HG02610 (cell line): ENCODE measurements around the gene BAIAP2.

Experiments used
- ATAC-seq: cut with Tn5 transposase; IDR thresholded peaks from one replicate; pipeline ENCODE4 v1.9.1; 2021; ENCODE audit warnings: mild to moderate bottlenecking, moderate library complexity; ENCODE audit not compliant: unreplicated experiment

BAIAP2 gene

DNA sequence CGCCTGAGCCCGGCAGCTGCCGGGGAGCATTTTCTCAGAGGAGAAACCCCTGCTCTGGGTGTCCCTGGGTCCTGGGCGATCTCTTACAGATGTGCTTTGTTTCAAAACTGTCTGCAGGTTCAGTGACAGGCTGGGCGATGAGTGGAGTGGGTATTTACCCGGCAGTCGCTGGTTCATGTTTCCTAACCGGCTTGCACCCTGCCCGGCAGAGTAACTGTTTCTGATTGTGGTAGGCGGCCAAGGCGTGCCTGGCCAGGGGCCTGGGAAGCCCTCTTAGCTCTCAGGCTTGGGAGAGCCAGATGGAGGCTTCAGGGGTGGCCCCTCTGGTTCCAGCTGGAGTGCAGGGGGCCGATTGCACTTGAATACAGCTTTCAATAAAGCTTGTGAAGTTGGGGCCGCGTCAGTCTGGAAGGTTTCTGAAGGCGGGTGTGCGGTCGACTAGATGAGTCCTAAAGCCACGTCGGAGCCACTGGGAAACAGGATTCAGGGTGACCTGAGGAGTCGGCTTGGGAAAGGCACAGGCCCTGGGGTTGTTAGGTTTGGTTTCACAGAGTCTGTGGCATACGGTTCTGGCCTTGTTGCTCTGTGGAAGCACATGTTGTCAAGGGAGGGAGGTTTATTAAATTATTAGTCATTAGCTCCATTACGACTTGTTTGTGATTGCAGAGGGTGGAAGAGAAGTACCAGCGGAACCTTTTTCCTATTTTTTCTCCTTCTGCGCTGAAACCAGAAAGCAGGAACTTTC is 1.4 kb downstream of the BAIAP2 start:
- ATAC-seq = no peak

DNA sequence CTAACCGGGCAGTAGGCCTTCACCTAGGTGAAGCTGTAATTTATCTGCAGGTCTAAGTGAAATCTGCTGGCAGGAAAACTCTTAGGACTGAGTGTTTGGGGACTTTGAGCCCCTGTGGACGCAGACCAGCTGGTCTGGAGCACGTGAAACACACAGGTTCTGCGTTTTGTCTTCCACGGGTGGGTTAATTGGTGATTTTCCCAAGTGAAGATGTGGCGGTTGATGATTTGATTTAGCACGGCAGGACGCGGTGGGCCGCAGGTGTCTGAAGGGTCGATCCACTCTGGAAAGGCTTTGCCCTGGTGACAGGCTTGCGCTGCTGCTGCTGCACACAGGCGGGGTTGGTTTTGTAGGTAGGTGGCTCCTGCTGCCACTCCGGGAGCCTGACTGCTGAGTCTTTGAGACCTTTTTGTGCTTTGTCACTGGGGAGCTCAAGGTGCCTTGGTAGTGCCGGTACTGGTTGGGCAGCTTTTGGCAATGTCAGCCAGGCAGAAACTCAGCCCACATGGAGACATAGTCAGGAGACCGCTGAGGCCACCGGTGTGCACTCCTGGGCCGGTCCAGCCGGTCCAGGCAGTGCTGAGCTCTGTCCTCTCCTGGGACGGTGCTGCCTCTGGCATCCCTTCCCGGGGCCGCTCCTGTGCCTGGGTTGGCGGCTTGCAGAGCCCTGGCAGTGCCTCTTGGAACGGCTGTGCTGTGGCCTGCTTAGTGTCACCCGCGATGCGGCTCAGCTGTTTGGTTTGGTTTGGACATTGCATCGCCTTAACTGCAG is 2.3 kb downstream of the BAIAP2 start:
- ATAC-seq = no peak

DNA sequence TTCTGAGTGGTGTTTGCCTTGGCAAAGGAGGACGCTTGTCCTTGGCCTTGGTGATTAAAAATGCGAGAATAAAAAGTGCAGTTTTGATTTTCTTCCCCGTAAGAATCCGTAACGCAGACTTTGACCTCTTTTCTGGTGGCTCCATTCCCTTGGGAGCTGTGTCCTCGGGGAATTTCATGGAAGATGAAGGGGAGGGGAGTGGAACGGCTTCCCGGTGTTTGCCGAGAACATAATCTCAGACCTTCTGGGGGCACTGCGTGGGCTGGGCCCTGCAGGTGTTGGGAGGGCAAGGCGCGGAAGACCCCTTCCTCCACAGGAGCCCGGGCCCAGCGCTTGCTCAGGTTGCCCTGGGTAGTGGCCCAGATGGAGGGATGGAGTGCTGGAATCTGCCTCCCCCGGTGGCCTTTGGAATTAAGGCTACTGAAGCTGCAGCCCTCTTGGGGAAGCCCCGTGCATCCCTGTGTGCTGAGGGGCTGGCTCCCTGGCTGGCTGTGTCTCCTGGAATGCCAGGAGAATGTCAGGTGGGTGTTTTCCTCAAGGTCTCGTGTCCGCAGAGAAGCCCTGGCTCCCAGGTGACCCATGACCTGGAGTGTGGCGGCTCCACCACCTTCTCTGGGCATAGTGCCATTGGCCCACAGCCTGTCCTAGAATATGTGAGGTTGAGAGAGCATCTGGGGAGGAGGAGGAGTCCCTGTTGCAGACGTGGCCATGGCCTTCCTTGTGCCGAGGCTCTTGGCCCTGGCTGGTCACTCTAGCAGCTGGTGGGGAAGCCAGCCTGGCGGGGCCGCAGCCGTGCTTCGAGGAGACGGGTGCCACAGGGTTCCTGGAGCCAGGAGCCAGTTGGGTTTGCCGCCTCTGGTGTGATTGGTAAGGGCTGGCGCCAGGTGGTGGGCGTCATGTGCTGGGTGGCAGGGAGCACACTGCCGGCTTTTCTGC is 3.1 kb downstream of the BAIAP2 start:
- ATAC-seq = no peak

DNA sequence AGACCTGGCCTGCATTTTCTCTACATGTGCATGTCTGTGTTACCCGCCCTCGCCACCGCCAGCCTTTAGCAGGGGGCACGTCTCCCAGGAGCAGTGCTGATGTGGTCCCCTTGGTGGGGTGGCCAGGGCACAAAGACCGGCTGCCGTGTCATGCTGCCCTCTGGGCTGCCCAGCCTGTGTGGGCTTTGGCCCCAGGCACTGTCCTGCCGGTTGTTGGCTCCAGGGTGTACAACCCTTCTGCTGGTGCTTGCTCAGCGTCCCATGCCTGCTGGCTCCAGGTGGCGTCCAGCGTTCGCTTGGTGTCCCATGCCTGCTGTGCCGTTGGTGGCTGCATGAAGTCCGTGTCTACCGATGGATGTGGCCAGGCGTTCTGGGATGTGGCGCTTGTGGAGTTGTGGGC is 4.1 kb downstream of the BAIAP2 start:
- no peak for ATAC-seq

DNA sequence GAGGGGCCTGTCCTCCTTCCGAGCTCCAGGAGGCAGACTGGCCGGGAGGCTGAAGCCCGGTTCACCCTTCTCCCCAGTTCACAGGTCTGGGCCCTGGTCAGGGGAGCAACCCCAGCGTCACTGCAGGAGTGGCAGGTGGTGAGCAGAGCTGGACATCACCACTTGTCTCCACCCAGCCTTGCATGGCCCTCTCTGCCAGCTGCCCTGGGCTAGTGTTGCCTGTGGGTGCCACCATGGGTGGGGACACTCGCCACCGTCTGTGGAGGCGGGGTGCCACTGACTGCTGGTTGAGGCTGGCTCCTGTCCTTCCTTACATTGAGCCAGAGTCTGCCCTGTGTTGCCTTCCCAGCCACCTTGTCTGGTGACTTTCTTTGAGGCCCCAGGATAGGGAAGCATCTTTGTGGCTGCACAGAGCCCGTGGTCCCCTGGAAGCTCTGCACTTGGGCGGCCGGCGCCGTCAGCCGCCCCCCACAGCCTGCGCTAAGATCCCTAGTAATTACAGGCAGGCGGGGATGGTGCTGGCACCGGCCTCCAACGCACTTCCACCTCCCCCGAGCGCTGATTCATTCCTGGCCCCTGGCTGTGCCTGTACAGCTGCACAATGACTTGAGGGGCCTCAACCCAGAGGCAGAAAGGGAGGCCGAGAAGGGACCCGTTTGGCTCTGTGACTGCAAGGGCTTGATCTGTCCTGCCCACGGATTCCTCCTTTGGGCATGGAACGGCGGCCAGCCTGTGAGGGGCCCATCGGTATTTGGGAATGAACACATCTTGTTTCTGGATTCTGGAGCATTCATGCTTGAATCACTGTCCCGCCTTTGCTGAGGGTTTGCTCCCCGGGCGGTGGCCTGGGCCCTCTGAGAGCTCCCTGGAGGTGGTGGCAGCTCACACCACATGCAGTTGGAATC is 5.2 kb downstream of the BAIAP2 start:
- ATAC-seq = no peak

DNA sequence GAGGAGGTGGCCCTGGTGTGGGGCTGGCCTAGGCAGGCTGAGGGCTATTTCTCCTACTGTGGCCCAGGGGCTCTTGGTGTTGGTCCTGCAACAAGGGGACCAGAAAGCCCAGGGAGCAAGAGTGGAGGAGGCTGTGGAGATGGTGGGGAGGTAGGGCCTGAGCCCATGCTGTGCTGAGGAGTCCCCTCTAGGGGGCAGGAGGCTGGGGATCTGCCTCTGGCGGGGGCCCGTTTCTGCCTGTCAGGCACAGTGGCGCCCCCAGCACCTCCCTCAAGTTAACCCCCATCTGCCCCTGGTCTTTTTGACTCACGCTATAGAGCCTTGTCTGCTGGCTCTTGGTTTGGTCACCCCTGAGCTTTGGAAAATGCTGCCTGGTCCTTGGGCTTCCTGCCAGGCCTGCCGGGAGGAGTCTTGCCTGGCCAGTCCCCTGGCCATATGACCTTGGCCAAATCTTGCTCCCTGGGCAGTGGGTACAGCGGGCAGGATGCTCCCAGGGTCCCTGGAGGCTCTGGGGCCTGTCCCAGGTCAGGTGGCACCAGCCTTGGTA is 5.9 kb downstream of the BAIAP2 start:
- ATAC-seq = no peak

DNA sequence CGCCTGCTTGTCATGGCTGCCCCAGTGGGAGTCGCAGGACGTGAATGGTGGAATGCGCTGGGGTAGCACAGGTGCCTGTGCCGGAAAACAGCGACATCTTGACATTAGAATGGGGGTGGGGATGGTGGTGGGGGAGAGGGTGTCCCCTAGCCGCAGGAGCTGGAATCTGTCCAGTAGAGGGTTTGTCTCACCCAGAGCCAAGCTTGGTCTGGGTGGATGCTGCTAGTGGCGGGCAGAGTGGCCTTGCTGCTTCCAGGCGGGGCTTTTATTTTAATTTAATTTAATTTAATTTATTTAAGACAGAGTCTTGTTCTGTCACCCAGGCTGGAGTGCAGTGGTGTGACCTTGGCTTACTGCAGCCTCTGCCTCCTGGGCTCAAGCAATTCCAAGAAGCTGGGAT is 7.7 kb downstream of the BAIAP2 start:
- no peak for ATAC-seq

DNA sequence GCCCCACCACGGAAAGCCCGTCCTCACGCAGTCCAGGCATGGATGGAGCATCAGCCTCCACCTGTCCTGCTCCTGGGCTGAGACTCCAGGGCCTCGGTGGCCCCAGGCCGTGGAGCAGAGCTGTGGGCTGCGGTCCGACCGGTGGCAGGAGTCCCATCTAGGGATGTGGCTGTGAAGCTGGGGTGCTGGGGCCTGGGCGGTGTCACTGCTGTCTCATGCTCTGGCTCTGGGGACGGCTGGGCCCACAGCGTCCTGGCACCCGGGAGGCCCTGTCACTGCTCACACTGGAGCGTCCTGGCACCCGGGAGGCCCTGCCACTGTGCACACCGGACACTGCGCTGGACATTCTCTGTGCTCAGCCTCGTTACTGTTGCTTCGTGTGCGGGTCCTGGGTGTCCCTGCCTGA is 8.4 kb downstream of the BAIAP2 start:
- no peak for ATAC-seq

DNA sequence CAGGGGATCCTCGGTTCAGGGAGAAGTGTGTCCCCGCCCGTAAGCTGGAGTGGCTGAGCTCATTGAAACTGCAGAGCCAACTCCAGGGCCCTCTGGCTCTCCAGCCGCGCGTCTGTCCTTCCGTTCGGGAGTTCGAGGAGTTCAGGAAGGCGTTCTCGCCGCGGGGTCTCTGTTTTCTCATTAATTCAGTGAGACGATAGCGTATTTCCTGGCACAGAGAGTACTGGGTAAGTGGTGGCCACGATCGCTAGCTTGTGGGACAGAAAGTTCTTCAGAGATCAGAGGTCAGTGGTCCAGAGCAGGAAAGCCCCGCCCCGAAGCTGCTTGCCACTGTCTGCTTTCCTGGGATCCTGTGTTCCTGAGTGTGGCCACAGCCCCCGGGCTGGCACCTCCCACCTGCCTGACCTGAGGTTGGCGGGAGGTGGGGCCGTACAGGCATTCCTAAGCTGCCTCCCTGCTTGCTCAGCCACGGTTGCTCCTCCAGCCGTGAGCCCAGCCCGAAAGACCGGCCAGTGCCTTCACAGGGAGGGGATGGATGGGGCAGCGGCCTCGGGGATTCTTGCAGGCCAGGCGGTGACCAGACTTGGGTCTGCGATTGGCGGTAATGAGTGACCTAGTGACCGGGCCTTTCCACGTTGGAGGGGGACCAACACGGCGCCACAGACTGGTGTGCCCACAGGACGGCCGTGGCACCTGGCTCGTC is 8.9 kb downstream of the BAIAP2 start:
- no peak for ATAC-seq

DNA sequence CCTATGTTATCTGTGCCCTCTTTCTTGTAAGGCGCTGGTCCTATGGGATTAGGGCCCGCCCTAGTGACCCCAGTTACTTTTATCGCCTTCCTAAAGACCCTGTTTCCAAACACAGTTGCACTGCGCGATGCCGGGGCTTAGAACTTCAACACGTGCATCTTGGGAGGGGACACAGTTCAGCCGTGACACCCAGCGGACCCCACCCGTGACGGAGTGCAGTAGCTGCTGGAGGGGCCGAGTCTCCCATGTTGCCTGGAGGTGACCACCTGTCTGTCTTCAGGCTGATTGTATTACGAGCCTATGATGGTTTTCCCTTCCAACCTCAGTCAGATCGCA is 9.4 kb downstream of the BAIAP2 start:
- no peak for ATAC-seq

DNA sequence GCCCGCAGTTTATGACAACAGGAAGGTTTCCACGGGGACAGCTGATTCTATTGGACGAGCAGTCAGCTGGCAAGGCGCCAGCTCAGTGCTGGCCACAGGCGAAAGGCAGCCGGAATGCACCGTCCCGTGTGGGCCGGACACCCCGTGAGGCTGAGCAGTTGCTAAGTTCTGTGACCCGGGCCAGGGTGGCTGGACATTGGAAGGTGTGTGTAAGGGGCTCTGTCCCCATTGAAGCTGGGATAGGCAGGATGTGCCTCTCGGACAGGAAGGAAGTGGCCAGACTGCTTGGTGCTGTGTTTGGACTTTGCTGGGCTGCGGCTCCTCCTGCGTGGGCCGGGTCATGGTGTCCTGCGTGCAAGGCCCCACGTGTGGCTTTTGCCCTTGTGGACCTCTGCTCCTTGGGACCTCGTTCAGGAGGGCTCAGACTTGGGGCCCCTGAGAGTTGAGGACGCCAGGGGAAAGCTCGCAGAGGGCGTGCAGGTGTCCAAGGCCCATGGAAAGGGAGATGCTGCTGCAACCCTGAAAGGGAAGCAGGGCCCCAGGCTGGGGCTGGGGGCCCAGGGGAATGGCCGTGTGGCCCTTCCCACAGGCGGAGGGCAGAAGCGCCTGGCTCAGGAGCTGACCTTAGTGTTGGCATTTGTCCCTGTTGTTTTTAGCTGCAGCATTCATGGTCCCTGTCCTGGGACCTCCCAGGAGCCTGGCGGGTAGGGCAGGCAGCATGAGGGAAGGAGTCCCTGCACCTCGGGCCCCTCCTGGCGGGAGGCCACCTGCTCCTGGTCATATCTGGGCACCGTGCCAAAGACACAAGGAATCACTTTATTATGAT is 10.0 kb downstream of the BAIAP2 start:
- ATAC-seq = no peak

DNA sequence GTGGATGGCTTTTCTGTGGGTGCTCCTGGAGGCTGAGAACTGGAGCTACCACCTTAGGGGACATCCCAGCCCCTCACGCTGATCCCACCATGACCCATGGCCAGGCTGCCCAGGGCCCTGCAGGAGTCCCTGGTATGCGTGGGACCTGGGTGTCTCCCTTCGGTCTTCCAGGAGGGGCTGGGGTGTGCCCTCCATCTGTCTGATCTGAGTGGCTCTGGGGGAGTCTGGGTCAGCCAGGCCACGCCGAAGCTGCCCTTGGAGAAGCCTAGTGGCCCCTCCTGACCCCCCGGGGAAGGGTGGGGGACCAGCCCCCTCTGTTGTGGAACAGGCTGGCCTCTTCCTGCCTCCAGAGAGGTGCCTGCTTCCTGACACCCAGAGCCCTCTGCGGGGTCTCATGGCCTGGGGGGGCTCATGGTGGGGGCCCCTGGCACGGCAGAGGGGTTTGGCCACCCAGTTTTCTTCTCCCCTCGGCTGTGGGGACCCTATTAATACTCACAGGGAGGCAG is 10.7 kb downstream of the BAIAP2 start:
- ATAC-seq = no peak

DNA sequence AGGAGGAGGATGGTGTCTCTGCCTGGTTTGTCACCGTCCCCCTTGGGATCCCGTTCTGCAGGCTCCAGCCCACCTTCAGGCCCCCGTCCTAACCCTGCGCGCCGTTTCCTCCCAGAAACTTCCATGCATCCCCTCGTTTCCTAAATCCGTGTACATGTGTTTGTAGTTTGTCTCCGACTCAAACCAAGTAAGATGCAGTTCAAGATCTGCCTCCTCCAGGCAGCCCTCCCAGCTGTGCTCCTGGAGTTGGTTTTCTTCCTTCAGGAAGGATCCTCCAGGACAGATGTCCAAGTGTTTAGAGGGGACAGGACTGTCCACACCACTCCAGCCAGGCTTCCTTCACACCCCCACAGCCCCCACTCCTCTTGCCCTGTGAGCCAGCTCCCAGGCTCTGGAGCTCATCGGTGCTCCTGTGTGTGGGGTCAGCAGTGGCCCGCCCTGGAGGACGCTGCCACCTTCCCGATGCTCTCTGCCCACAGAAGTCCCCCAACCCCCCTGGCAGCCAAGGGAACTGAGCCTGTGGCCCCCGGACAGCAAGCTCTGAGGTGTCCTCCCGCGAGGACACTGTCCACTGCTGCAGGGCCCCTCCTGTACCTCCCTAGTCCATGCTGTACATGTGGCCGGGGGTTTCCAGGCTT is 11.3 kb downstream of the BAIAP2 start:
- no peak for ATAC-seq

DNA sequence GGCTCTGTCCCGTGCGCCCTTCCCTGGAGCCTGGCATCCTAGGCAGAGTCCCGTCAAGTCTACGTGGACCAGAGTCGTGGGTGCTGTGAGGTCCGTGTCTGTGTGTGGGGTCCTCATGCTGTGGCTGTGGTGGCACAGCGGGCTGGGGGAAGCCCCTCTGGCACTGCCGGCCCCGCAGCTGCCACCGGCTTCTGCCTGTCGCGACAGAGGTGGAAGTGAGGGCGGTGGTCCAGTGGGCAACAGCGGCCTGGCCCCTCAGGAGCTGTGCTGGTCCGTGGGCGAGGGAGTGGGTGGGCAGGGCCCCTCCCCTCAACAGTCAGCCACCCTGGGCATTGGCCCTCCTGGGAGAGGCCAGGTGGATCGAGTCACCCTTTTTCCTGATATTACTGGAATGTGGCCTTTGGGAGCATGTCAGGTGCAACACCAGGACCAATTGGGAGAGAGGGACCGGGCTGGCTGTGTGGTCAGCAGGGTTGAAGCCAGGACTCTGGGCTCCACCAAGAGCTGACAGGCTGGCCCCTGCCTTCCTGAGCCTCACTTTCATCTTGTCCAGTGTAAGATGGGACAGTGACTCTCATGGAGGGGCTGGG is 11.9 kb downstream of the BAIAP2 start:
- no peak for ATAC-seq

DNA sequence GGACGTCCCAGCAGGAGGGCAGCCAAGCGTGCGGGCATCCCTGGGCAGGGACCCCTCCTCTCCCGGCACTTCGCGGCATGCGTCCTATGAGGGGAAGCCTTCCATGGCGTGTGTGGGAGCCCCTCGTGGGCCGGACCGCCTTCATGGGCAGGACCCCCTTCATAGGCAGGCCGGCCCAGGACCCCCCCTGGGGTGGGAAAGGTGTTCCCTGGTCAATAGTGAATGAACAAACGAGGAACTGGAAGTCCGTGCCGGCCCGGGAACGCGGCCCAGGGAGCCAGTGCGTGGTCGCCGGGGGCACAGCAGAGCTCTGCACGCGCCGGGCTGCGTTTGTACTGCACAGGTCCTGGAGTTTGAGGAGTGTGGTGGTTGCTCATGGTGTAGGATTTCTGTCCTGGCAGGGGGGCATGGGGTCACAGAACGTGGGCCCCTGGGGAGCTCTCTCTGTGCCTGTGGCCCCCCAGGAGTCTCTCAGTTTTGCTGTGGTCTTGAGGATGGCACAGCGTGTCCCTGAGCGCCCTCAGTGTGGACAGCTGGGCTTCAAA is 13.9 kb downstream of the BAIAP2 start:
- ATAC-seq = no peak

DNA sequence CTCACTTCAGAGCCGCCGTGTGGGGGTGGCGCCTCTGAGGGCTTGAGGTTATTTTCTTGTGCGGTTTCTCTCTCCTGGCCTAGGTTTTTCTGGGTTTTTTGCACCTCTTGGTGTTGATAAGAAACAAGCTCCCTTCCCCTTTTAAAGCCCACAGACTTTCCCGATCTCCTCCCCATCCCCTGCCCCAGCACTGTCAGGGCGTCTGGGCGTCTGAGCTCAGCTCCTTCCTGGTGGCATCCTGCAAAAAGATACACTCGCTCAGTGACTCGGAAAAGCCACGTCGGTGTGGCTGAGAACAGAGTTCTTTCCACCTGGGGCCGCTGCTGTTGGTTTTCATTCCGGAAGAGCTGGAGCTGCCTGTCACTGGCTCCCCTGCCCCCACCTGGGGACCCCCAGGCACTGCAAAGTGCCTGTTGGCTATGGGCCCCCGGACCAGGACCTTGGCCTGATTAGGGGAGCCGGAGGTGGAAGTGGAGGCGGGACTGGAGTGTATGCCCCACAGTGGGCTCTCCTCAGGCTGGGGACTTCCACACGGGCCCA is 14.5 kb downstream of the BAIAP2 start:
- no peak for ATAC-seq

DNA sequence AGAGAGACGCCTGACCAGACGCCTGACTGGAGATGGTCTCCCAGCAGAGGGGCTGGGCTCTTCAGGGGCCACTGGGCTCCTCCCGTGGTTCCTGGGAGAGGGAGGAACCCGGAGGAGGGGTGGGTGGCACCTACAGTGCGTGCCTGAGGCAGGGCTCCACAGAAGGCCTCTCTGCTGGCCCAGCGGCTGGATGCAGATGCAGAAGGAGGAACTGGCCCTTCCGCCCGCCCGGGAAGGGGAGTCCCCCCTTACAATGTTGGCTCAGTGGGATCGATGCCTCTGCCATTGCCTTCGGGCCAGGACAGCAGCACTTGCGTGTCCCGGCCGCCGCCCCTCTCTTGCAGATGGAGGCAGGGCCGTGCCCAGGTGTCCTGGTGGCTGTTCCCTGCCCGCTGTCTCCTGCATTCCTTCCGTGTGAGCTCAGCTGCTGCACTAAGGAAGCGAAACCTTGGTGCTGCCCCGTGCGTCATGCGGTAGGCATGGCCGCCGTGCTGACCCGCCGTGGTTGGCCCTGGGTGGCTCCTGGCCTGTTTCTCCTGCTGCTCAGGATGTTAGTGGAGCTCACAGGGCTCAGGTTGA is 15.1 kb downstream of the BAIAP2 start:
- ATAC-seq = no peak
